ENCODE measurements around the gene KIF12. TPM values are rescaled to one million over a fixed set of nuclear protein-coding genes. Genes with fewer than 3 reads are reported as not detected.

The KIF12 gene
- total and polyA plus RNA-seq, 2 of the 13 experiments (the other 11 are each of a cell fraction or from before 2014, with no cell fraction given): 1.8 to 12.5 TPM

DNA sequence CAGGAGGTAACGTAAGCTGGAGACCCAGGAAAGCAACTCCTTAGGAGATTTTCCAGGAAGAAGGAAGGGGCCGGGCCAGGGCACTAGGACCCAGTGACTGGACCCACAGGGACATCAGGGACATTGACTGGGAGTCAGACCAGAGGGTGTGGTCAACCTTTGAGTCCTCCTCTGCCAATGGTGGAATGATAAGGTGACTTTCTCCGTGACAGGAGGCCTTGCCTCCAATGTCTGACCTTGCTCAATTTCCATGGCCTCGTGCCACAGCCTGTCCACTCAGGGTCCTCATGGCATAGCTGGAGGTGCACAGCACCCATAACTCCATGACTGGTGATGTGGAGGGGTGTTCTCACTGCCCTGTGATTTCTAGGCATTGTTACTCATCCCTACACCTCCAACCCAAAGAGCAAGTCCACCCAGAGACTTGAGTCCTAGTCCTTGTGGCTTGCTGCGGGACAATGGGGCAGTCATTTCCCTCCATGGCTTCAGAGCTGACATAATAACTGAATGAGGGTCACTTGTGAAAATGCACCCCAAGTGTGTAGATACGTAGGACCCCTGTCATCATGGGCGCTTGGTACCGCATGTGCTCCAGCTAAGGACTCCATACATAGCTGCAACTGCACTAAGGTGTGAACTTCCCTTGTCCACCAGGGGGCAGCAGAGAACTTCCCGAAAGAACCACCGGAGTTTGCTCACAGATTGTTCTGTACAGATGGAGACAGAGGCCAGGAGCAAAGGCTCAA, 16.9 kb downstream of the KIF12 start (continued):
- TF ChIP-seq, protein P1, sequence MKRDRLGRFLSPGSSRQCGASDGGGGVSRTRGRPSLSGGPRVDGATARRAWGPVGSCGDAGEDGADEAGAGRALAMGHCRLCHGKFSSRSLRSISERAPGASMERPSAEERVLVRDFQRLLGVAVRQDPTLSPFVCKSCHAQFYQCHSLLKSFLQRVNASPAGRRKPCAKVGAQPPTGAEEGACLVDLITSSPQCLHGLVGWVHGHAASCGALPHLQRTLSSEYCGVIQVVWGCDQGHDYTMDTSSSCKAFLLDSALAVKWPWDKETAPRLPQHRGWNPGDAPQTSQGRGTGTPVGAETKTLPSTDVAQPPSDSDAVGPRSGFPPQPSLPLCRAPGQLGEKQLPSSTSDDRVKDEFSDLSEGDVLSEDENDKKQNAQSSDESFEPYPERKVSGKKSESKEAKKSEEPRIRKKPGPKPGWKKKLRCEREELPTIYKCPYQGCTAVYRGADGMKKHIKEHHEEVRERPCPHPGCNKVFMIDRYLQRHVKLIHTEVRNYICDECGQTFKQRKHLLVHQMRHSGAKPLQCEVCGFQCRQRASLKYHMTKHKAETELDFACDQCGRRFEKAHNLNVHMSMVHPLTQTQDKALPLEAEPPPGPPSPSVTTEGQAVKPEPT (CRISPR knock-in tag; IDR thresholded peaks at IDR 0.05; ENCODE audit: low read depth): no peak; the same call in 1 of the 2 replicates
- no peak for TF ChIP-seq GABPA (IDR thresholded peaks at IDR 0.05; ENCODE audit: low read depth, low read length)
- TF ChIP-seq GABPA (CRISPR knock-in tag; IDR thresholded peaks at IDR 0.05; ENCODE audit: low read depth): no peak
- TF ChIP-seq PITX1 (CRISPR knock-in tag; IDR thresholded peaks at IDR 0.05): peak; percentile 57; the same call in 1 of the 2 replicates
- TF ChIP-seq, protein P2, sequence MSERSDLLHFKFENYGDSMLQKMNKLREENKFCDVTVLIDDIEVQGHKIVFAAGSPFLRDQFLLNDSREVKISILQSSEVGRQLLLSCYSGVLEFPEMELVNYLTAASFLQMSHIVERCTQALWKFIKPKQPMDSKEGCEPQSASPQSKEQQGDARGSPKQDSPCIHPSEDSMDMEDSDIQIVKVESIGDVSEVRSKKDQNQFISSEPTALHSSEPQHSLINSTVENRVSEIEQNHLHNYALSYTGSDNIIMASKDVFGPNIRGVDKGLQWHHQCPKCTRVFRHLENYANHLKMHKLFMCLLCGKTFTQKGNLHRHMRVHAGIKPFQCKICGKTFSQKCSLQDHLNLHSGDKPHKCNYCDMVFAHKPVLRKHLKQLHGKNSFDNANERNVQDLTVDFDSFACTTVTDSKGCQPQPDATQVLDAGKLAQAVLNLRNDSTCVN (CRISPR knock-in tag; IDR thresholded peaks at IDR 0.05; ENCODE audit: borderline replicate concordance): peak; percentile 61; the same call in 1 of the 2 replicates
- TF ChIP-seq FLYWCH1 (CRISPR knock-in tag; IDR thresholded peaks at IDR 0.05): 0 out of 2 replicates have a peak, but pooled peaks have one; percentile 64
- TF ChIP-seq EEA1 (CRISPR knock-in tag; IDR thresholded peaks at IDR 0.05; ENCODE audit: borderline replicate concordance): no peak
- TF ChIP-seq HOXA3 (CRISPR knock-in tag; IDR thresholded peaks at IDR 0.05): peak; percentile 81
- no peak for TF ChIP-seq GTF3A (CRISPR knock-in tag; conservative IDR thresholded peaks at IDR 0.05)
- peak; percentile 93 for TF ChIP-seq ELF3 (CRISPR knock-in tag; IDR thresholded peaks at IDR 0.05)
- TF ChIP-seq LCORL (IDR thresholded peaks at IDR 0.05): no peak
- peak; percentile 86 for TF ChIP-seq LCORL (CRISPR knock-in tag; IDR thresholded peaks at IDR 0.05)
- no peak for TF ChIP-seq HOXA5 (CRISPR knock-in tag; IDR thresholded peaks at IDR 0.05)
- peak; percentile 51; the same call in 1 of the 2 replicates for TF ChIP-seq TBX3 (IDR thresholded peaks at IDR 0.05; ENCODE audit: borderline replicate concordance)
- peak; percentile 16; the same call in 1 of the 2 replicates for TF ChIP-seq SMAD3 (CRISPR knock-in tag; IDR thresholded peaks at IDR 0.05)
- TF ChIP-seq, protein P3, sequence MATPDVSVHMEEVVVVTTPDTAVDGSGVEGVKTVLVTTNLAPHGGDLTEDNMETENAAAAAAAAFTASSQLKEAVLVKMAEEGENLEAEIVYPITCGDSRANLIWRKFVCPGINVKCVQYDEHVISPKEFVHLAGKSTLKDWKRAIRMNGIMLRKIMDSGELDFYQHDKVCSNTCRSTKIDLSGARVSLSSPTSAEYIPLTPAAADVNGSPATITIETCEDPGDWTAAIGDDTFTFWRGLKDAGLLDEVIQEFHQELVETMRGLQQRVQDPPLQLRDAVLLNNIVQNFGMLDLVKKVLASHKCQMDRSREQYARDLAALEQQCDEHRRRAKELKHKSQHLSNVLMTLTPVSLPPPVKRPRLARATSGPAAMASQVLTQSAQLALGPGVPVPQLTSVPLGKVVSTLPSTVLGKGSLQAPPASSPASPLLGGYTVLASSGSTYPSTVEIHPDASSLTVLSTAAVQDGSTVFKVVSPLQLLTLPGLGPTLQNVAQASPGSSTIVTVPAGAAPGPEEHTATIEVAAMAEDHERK (CRISPR knock-in tag; IDR thresholded peaks at IDR 0.05; ENCODE audit: low read depth): no peak
- no peak for TF ChIP-seq FOXA1 (IDR thresholded peaks at IDR 0.05)
- TF ChIP-seq FOXA1 (CRISPR knock-in tag; IDR thresholded peaks at IDR 0.05): 0 out of 2 replicates have a peak, but pooled peaks have one; percentile 35
- TF ChIP-seq, protein P4, sequence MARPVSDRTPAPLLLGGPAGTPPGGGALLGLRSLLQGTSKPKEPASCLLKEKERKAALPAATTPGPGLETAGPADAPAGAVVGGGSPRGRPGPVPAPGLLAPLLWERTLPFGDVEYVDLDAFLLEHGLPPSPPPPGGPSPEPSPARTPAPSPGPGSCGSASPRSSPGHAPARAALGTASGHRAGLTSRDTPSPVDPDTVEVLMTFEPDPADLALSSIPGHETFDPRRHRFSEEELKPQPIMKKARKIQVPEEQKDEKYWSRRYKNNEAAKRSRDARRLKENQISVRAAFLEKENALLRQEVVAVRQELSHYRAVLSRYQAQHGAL (CRISPR knock-in tag; IDR thresholded peaks at IDR 0.05; ENCODE audit: not compliant biosample characterization): no peak
- TF ChIP-seq ZNF879 (CRISPR knock-in tag; IDR thresholded peaks at IDR 0.05): no peak
- TF ChIP-seq PLRG1 (conservative IDR thresholded peaks at IDR 0.05): no peak
- TF ChIP-seq HCFC1 (IDR thresholded peaks at IDR 0.05; ENCODE audit: low read depth, low read length): no peak
- 0 out of 2 replicates have a peak, but pooled peaks have one; percentile 50 for TF ChIP-seq ZKSCAN1 (IDR thresholded peaks at IDR 0.05; ENCODE audit: low read length)
- 0 out of 2 replicates have a peak, but pooled peaks have one; percentile 17 for TF ChIP-seq NFATC3 (CRISPR knock-in tag; IDR thresholded peaks at IDR 0.05)
- TF ChIP-seq TCF7 (IDR thresholded peaks at IDR 0.05; ENCODE audit: low read depth): no peak; the same call in 1 of the 2 replicates
- TF ChIP-seq EED (CRISPR knock-in tag; IDR thresholded peaks at IDR 0.05): 0 out of 2 replicates have a peak, but pooled peaks have one; percentile 66
